IMR-90 (cell line): ENCODE data around the gene KRT34. TPM values are rescaled to one million over a fixed set of nuclear protein-coding genes. Genes with fewer than 3 reads are reported as not detected.

ENCODE experiments used
- ATAC-seq: fragments of 200-7000 bp; cut with Tn5 transposase; 2 replicates; pipeline ENCODE4 v1.9.1; 2020; ENCODE audit warnings: low read depth, mild to moderate bottlenecking, moderate library complexity
- BruUV-seq: library from RNA; stranded (reverse); fragments of 400-500 nt; replicated peaks from 2 replicates; lab custom pipeline; 2021; lab: Mats Ljungman, UMichigan
- CTCF ChIA-PET: fragments of 300-600 bp; formaldehyde crosslinking; extraction: SDS; loops from one replicate; lab custom pipeline; 2021; ENCODE audit warnings: antibody characterized with exemption; lab: Yijun Ruan, JAX
- POLR2A ChIA-PET: fragments of 300-600 bp; sonication (Branson Sonifier 250); formaldehyde crosslinking; loops from one replicate; lab custom pipeline; 2022; ENCODE audit warnings: antibody characterized with exemption; ENCODE audit not compliant: unreplicated experiment; lab: Charles Lee
- DNase-seq: peaks from one replicate; pipeline ENCODE4 v3.0.0; 2013
- H2AFZ ChIP-seq: replicated peaks from 2 replicates; pipeline ENCODE3; 2013; ENCODE audit warnings: low read length, mild to moderate bottlenecking; ENCODE audit not compliant: poor library complexity
- H2AK5ac ChIP-seq: 2 replicates; pipeline ENCODE4 v1.6.1; 2013; ENCODE audit warnings: low read depth, low read length, inconsistent platforms
- H2AK9ac ChIP-seq: replicated peaks from 2 replicates; pipeline ENCODE3; 2013; ENCODE audit warnings: mild to moderate bottlenecking, low read depth, low read length, moderate library complexity; ENCODE audit not compliant: poor library complexity
- H2BK120ac ChIP-seq: 2 replicates; pipeline ENCODE4 v1.6.1; 2013; ENCODE audit warnings: low read depth, low read length, inconsistent platforms
- H2BK15ac ChIP-seq: 3 replicates; pipeline ENCODE4 v1.6.1; 2013; ENCODE audit warnings: low read depth, low read length, inconsistent platforms
- H2BK20ac ChIP-seq: 2 replicates; pipeline ENCODE4 v1.6.1; 2013; ENCODE audit warnings: low read depth, mild to moderate bottlenecking, inconsistent platforms, low read length, moderate library complexity
- H2BK5ac ChIP-seq: 2 replicates; pipeline ENCODE4 v1.6.1; 2013; ENCODE audit warnings: mild to moderate bottlenecking, low read depth, low read length, inconsistent platforms; ENCODE audit not compliant: poor library complexity, severe bottlenecking
- H3K14ac ChIP-seq: replicated peaks from 2 replicates; pipeline ENCODE4 v1.6.1; 2013; ENCODE audit warnings: low read depth, low read length, inconsistent platforms
- H3K18ac ChIP-seq: 2 replicates; pipeline ENCODE4 v1.6.1; 2013; ENCODE audit warnings: low read depth, low read length, control low read depth
- H3K23ac ChIP-seq: 2 replicates; pipeline ENCODE4 v1.6.1; 2013; ENCODE audit warnings: low read depth, low read length, inconsistent platforms
- H3K27ac ChIP-seq: 2 replicates; pipeline ENCODE4 v1.5.1; 2013; ENCODE audit warnings: mild to moderate bottlenecking, control low read depth, low read length; ENCODE audit not compliant: insufficient read depth
- H3K27me3 ChIP-seq: 2 replicates; pipeline ENCODE4 v1.6.1; 2013; ENCODE audit warnings: low read length; ENCODE audit not compliant: control insufficient read depth, insufficient read depth
- H3K36me3 ChIP-seq: 2 replicates; pipeline ENCODE4 v1.6.1; 2013; ENCODE audit warnings: low read length, mixed read lengths; ENCODE audit not compliant: control insufficient read depth, insufficient read depth
- H3K4ac ChIP-seq: 2 replicates; pipeline ENCODE4 v1.6.1; 2013; ENCODE audit warnings: low read depth, low read length, inconsistent platforms
- H3K4me1 ChIP-seq: 2 replicates; pipeline ENCODE4 v1.6.1; 2013; ENCODE audit warnings: low read length, mixed read lengths; ENCODE audit not compliant: control insufficient read depth, insufficient read depth
- H3K4me2 ChIP-seq: 2 replicates; pipeline ENCODE4 v1.6.1; 2013; ENCODE audit warnings: low read depth, mild to moderate bottlenecking, control low read depth, low read length, moderate library complexity
- H3K4me3 ChIP-seq: 2 replicates; pipeline ENCODE4 v1.5.1; 2013; ENCODE audit warnings: low read depth, mild to moderate bottlenecking, control low read depth, low read length, moderate library complexity; ENCODE audit not compliant: insufficient read depth
- H3K56ac ChIP-seq: 2 replicates; pipeline ENCODE4 v1.6.1; 2013; ENCODE audit warnings: low read length, inconsistent platforms; ENCODE audit not compliant: insufficient read depth; ENCODE audit errors: extremely low read depth
- H3K79me1 ChIP-seq, 2 experiments: 2 replicates each; pipeline ENCODE4 v1.6.1; 2013; ENCODE audit warnings: low read length in 2 of 2, inconsistent platforms in 1 of 2, low read depth in 1 of 2
- H3K9ac ChIP-seq: 2 replicates; pipeline ENCODE4 v1.6.1; 2013; ENCODE audit warnings: low read depth, low read length, control low read depth
- H3K9me1 ChIP-seq: 2 replicates; pipeline ENCODE4 v1.6.1; 2013; ENCODE audit warnings: low read length, inconsistent platforms; ENCODE audit not compliant: insufficient read depth
- H3K9me3 ChIP-seq: 2 replicates; pipeline ENCODE4 v1.6.1; 2013; ENCODE audit warnings: low read length; ENCODE audit not compliant: control insufficient read depth, insufficient read depth
- H4K20me1 ChIP-seq: 2 replicates; pipeline ENCODE4 v1.6.1; 2013; ENCODE audit warnings: low read length, inconsistent platforms; ENCODE audit not compliant: insufficient read depth
- H4K5ac ChIP-seq: 2 replicates; pipeline ENCODE4 v1.6.1; 2013; ENCODE audit warnings: mild to moderate bottlenecking, low read depth, low read length, control low read depth
- H4K8ac ChIP-seq, 2 experiments: 2 replicates each; pipeline ENCODE4 v1.6.1; 2013; ENCODE audit warnings: low read depth in 2 of 2, low read length in 2 of 2, control low read depth in 1 of 2, inconsistent platforms in 1 of 2
- H4K91ac ChIP-seq: 2 replicates; pipeline ENCODE4 v1.6.1; 2013; ENCODE audit warnings: low read depth, low read length, inconsistent platforms; ENCODE audit not compliant: insufficient read depth
- BHLHE40 ChIP-seq: fragments of 150-350 bp; IDR thresholded peaks from 2 replicates; pipeline ENCODE4 v1.6.1; 2016; ENCODE audit warnings: mild to moderate bottlenecking, low read depth, low read length
- CHD1 ChIP-seq: IDR thresholded peaks from 2 replicates; pipeline ENCODE4 v1.6.1; 2012; ENCODE audit warnings: low read depth, low read length, improper control_type of control experiment
- CTCF ChIP-seq: conservative IDR thresholded peaks from 2 replicates; pipeline ENCODE4 v1.5.1; 2012; ENCODE audit warnings: mild to moderate bottlenecking, low read depth, low read length, improper control_type of control experiment
- ELK1 ChIP-seq: fragments of 150-350 bp; IDR thresholded peaks from 2 replicates; pipeline ENCODE4 v1.6.1; 2016; ENCODE audit warnings: low read depth, mild to moderate bottlenecking, low read length, moderate library complexity, borderline replicate concordance
- FOS ChIP-seq: fragments of 150-350 bp; IDR thresholded peaks from 2 replicates; pipeline ENCODE4 v1.6.1; 2016; ENCODE audit warnings: low read depth, low read length
- MAFK ChIP-seq: IDR thresholded peaks from 2 replicates; pipeline ENCODE4 v1.6.1; 2012; ENCODE audit warnings: low read depth, low read length, improper control_type of control experiment
- MAZ ChIP-seq: IDR thresholded peaks from 2 replicates; pipeline ENCODE4 v1.6.1; 2012; ENCODE audit warnings: low read depth, mild to moderate bottlenecking, low read length, improper control_type of control experiment, moderate library complexity, borderline replicate concordance
- NFE2L2 ChIP-seq: fragments of 150-350 bp; IDR thresholded peaks from 2 replicates; pipeline ENCODE4 v1.6.1; 2016; ENCODE audit warnings: low read depth, mild to moderate bottlenecking, low read length
- POLR2A ChIP-seq: IDR thresholded peaks from 2 replicates; pipeline ENCODE4 v1.6.1; 2012; ENCODE audit warnings: mild to moderate bottlenecking, low read depth, low read length
- RAD21 ChIP-seq: IDR thresholded peaks from 2 replicates; pipeline ENCODE4 v1.6.1; 2012; ENCODE audit warnings: low read length, improper control_type of control experiment
- RFX5 ChIP-seq: IDR thresholded peaks from 2 replicates; pipeline ENCODE4 v1.8.0; 2012; ENCODE audit warnings: low read depth, mild to moderate bottlenecking, low read length, moderate library complexity
- USF2 ChIP-seq: fragments of 150-350 bp; IDR thresholded peaks from 2 replicates; pipeline ENCODE4 v1.6.1; 2017; ENCODE audit warnings: mild to moderate bottlenecking, antibody characterized with exemption, low read length, low read depth
- WGBS, 2 experiments: methylation state at CpG; one replicate each; pipeline versions ENCODE4 v1.1.5 to v1.1.7; 2013; ENCODE audit warnings: missing lambda C conversion rate in 2 of 2; ENCODE audit not compliant: insufficient read length in 1 of 2; ENCODE audit errors: extremely low coverage in 2 of 2; 5-methylcytosine and 5-hydroxymethylcytosine counted together
- dilution Hi-C: fragments of 300-500 bp; cut with HindIII; formaldehyde crosslinking; loops from one replicate; pipeline ENCODE4 v1.14.3; 2018; ENCODE audit warnings: low sequenced_read_pairs; ENCODE audit not compliant: unreplicated experiment
- in situ Hi-C: fragments of 300-500 bp; cut with MboI; formaldehyde crosslinking; loops from 3 replicates; pipeline ENCODE4 v1.14.3; 2019; ENCODE audit warnings: low sequenced_read_pairs, inconsistent platforms, mixed read lengths
- intact Hi-C: fragments of 100-400 bp; cut with micrococcal nuclease; formaldehyde crosslinking; loops from 2 replicates; pipeline ENCODE4 v1.10.0; 2022
- polyA plus RNA-seq, 3 experiments: library from polyadenylated mRNA; depleted of rRNA; stranded (reverse); fragments of >200 nt; gene quantifications; 2 replicates each; pipeline ENCODE4 v1.2.3, GENCODE V29; 2012; ENCODE audit warnings: low replicate concordance in 1 of 3
- total RNA-seq: library from RNA; depleted of rRNA; stranded (reverse); fragments of >200 nt; gene quantifications from 2 replicates; pipeline ENCODE4 v1.2.3, GENCODE V29; 2012

KRT34 gene
- total and polyA plus RNA-seq, 2 of the 4 experiments (the other 2 are of a cell fraction): 3.4 to 3.6 TPM

GRCh38 chr17:41328207-41328606, 53.9 kb downstream of the KRT34 start:
- in situ Hi-C loops: no loop called here
- Histone ChIP-seq H4K8ac (peak overlapping the region; percentile 1 to 29; a peak in 2 of 4 replicates), H2AFZ (peak overlapping the region; percentile 37), H3K4me1 (no peaks in the 10 kb centered on the region), H3K14ac (no peak overlapping the region), H3K36me3 (no peaks in the 10 kb centered on the region), H3K4ac (peak overlapping the region; percentile 52), H4K5ac (no peak overlapping the region; the same call in 1 of the 2 replicates), H3K9ac (no peak overlapping the region), H2BK15ac (0 out of 3 replicates have a peak overlapping the region, but pooled peaks have one; percentile 35), H3K9me1 (peaks cover 3% of the 10 kb centered on the region; the same call in 1 of the 2 replicates), H3K56ac (no peak overlapping the region), H3K23ac (no peak overlapping the region), H3K4me3 (no peak overlapping the region), H3K18ac (no peak overlapping the region), H3K27ac (no peak overlapping the region), H3K9me3 (no peaks in the 10 kb centered on the region), H2AK9ac (peak overlapping the region; percentile 51), H4K91ac (peak overlapping the region; percentile 63), H4K20me1 (no peaks in the 10 kb centered on the region), H2BK20ac (peak overlapping the region; percentile 11), H3K4me2 (no peak overlapping the region), H3K27me3 (no peaks in the 10 kb centered on the region), H2BK120ac (peak overlapping the region; percentile 88), H3K79me1 (no peaks in the 10 kb centered on the region), H2AK5ac (peak overlapping the region; percentile 84), H2BK5ac (no peak overlapping the region)
- DNase-seq: no peak
- WGBS, 2 experiments: 93% methylated on average over 3 of the region's 7 CpGs; no CpG with 5 or more reads in 1 of the 2 experiments
- ChIA-PET CTCF (interaction anchor here (0.6 to 1.3 kb wide), 2 partner anchors 377 to 419 kb away, joined by 3 to 4 read pairs; no protein-coding TSS in a partner anchor), POLR2A (no interaction called here)
- no peak for ATAC-seq
- no TSS peak for BruUV-seq
- intact Hi-C loops: loop anchor here (2.0 kb wide), 2 partner anchors 169 to 221 kb away; no protein-coding TSS in a partner anchor
- no peak for TF ChIP-seq MAZ
- no peak for TF ChIP-seq CTCF
- TF ChIP-seq USF2: no peak
- TF ChIP-seq RAD21: no peak
- TF ChIP-seq MAFK: no peak
- no peak for TF ChIP-seq BHLHE40
- no peak for TF ChIP-seq NFE2L2
- no peak for TF ChIP-seq POLR2A
- no peak for TF ChIP-seq CHD1
- TF ChIP-seq RFX5: no peak
- no peak for TF ChIP-seq ELK1
- no peak for TF ChIP-seq FOS
- dilution Hi-C loops: no loop called here
